Measurements from ENCODE around the gene CDKN2B-AS1.
A peak's percentile ranks its signal among the peaks of the same experiment; 100 is the strongest.

CDKN2B-AS1 gene

GRCh38 chr9:22114956-22115355 lies 120.4 kb downstream of the CDKN2B-AS1 start:
- no peak for DNase-seq (ENCODE audit: extremely low spot score)
- POLR2A ChIA-PET, result no interaction called here
- CTCF ChIA-PET, result interaction anchor here (1.2 to 1.3 kb wide), 2 partner anchors 12 to 302 kb away, joined by 4 to 5 read pairs; no protein-coding TSS in a partner anchor
- TF ChIP-seq CTCF (IDR thresholded peaks at IDR 0.05; ENCODE audit: control extremely low read depth, extremely low read depth, low read depth, missing control alignments), result no peak

DNA sequence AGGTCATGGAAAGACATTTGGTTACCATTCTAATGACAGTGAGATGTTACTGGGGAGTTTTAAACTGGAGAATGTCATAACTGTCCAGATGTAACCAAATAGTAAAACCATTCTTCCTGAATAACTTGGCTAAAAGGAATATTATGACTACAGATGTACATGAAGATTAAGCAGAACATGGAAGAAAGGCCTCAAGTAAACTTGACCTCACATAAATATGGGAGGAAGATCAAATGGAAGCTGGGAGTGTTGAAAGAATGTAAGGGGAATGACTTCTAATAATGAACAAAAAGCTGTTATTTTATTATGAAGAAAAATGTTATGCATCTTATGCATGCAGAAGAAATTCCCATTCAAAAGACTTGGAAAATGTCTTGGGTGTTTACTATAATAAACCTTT lies 122.2 kb downstream of the CDKN2B-AS1 start:
- POLR2A ChIA-PET, result no interaction called here
- DNase-seq (ENCODE audit: extremely low spot score), result no peak
- CTCF ChIA-PET, result interaction anchor here (0.8 to 4.3 kb wide), 6 partner anchors 8 to 304 kb away, joined by 3 to 56 read pairs (median 4); no protein-coding TSS in a partner anchor
- no peak for TF ChIP-seq CTCF (IDR thresholded peaks at IDR 0.05; ENCODE audit: control extremely low read depth, extremely low read depth, low read depth, missing control alignments)

DNA sequence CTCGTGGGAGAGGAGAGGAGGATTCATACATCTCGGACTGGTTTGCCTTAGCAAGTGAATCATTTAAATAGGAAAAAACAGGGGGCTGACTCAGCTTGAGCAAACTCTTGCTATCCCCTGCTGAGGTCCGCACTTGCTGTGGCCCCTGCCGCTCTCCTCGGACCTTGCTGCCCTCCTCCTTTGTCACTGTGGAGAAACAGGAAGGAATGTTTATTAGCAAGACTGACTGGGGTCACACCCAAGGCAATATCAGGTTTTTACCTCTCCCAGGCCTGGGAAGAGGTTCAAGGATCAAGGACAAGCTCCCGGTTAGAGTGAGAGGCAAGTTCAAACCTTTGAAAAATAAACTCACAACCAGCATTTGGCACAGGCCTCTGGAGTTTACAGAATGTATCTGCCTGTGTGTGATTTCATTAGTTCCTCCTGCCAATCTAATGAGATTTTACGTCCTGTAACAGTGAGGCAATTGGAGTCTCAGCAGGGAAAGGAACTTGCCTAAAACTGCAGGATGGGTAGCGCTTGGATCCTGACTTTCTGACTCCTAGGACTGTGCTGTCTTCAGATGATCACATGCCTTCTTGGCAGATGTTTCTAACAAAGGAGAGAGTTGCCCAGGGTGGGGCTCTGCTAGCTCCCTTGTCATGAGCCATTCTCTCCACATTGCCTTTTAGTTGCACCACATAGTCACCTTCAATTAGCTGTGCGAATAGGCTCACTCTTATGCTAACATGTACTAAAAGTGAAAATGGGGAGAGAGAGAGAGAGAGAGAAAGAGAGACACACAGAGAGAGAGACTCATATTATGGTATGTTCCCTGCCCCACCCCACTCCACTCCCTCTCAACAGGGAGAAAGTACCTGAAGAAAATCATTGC lies 123.2 kb downstream of the CDKN2B-AS1 start:
- no peak for DNase-seq (ENCODE audit: extremely low spot score)
- CTCF ChIA-PET, result interaction anchor here (0.8 to 4.3 kb wide), 6 partner anchors 9 to 305 kb away, joined by 3 to 56 read pairs (median 4); no protein-coding TSS in a partner anchor
- POLR2A ChIA-PET, result no interaction called here
- no peak for TF ChIP-seq CTCF (IDR thresholded peaks at IDR 0.05; ENCODE audit: control extremely low read depth, extremely low read depth, low read depth, missing control alignments)

- no peak for TF ChIP-seq CTCF (IDR thresholded peaks at IDR 0.05; ENCODE audit: control extremely low read depth, extremely low read depth, low read depth, missing control alignments)
- DNase-seq (ENCODE audit: extremely low spot score), result no peak
- CTCF ChIA-PET, result interaction anchor here (0.7 to 4.3 kb wide), 10 partner anchors 9 to 309 kb away, joined by 3 to 56 read pairs (median 4); no protein-coding TSS in a partner anchor
- POLR2A ChIA-PET, result no interaction called here
Measured at GRCh38 chr9:22118810-22119521, 124.4 kb downstream of the CDKN2B-AS1 start.

DNA sequence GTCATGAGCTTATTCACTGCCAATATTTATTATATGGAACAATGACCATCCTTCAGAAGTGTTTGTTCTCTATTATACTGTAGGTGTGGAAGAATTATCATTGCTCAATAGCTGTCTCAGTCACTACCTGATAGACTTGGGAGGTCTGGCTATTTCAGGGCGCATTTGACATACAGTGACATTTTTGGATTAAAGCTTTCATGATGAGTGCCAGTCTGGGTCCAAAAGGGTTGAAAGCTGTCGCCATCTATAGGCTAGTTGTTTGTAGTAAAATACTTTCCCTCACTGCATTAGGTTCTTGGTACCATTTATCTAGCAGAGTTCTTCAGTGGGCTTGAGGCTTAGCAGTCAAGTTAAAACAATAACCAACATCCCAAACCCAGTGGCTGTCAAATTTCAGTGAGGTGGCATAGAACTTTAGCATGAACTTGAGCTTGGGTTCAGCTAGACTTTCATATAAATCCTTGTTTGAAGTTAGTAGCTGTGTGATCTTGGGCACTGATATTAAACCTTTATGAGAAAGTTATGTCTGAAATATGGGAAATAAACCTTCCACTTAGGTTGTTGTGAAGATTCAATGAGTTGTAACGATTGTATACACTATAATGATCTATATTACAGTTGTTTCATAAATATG lies 125.0 kb downstream of the CDKN2B-AS1 start:
- TF ChIP-seq CTCF (IDR thresholded peaks at IDR 0.05; ENCODE audit: control extremely low read depth, extremely low read depth, low read depth, missing control alignments), result peak; percentile 40
- DNase-seq (ENCODE audit: extremely low spot score), result no peak
- ChIA-PET CTCF (interaction anchor here (0.7 to 4.3 kb wide), 14 partner anchors 8 to 310 kb away, joined by 3 to 56 read pairs (median 4); no protein-coding TSS in a partner anchor), POLR2A (no interaction called here)

- DNase-seq (ENCODE audit: extremely low spot score), result no peak
- POLR2A ChIA-PET, result no interaction called here
- CTCF ChIA-PET, result interaction anchor here (1.1 to 4.3 kb wide), 12 partner anchors 8 to 311 kb away, joined by 3 to 56 read pairs (median 4); no protein-coding TSS in a partner anchor
- TF ChIP-seq CTCF (IDR thresholded peaks at IDR 0.05; ENCODE audit: control extremely low read depth, extremely low read depth, low read depth, missing control alignments), result no peak
Measured at GRCh38 chr9:22120159-22120549, 125.6 kb downstream of the CDKN2B-AS1 start.

All from GM10248 (cell line).